ENCODE results near the gene LCP1. TPM values are rescaled to one million over a fixed set of nuclear protein-coding genes. Genes with fewer than 3 reads are reported as not detected.

The LCP1 gene
- polyA plus RNA-seq, 2 donors: 3.1 to 7.6 TPM

DNA sequence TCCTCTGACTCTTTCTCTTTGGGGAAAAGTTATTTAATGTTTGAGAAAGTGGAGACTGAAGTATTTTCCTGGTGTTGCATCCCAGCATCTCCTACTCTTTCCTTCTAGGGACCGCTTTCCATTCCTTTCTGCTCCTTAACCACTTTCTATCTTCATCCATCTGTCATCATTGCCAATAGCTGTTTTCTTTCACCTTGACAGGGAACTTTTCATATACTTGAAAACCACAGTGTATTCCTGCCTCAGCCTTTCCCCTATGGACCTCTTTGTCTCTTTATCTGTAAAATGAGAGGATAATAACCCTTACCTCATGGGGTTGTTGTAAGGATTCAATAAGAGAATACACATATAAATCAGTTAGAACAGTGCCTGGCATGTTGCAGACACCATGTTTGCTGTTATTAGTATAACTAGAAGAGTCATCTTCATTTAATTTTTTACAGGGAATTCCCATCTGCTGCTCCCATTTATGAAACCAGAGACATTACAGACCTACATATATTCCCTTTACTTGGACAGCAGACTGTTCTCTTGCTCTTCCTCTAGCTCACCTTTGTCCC, 31.8 kb downstream of the LCP1 start:
- Histone ChIP-seq H3K36me3 (ENCODE audit: control insufficient read depth in 2 of 2, insufficient read depth in 2 of 2, low read length in 1 of 2) (no peaks in the 10 kb centered on the region), H3K4me3 (ENCODE audit: low read depth in 1 of 2, low read length in 2 of 2) (no peak overlapping the region), H3K4me1 (ENCODE audit: control insufficient read depth in 2 of 2, insufficient read depth in 2 of 2, low read length in 1 of 2) (no peaks in the 10 kb centered on the region), H3K9me3 (ENCODE audit: control insufficient read depth in 2 of 2, insufficient read depth in 1 of 2, low read depth in 1 of 2, low read length in 1 of 2) (no peaks in the 10 kb centered on the region), H3K27me3 (ENCODE audit: control insufficient read depth in 1 of 2, insufficient read depth in 2 of 2, low read length in 2 of 2) (no peaks in the 10 kb centered on the region), H3K27ac (ENCODE audit: low read depth in 2 of 2, low read length in 1 of 2) (no peak overlapping the region)
- WGBS, 2 donors: 97 to 98% methylated on average over 1 of the region's 1 CpG

GRCh38 chr13:46149272-46150133, 32.5 kb downstream of the LCP1 start:
- Histone ChIP-seq H3K36me3 (ENCODE audit: control insufficient read depth in 2 of 2, insufficient read depth in 2 of 2, low read length in 1 of 2) (no peaks in the 10 kb centered on the region), H3K27ac (ENCODE audit: low read depth in 2 of 2, low read length in 1 of 2) (no peak overlapping the region), H3K27me3 (ENCODE audit: control insufficient read depth in 1 of 2, insufficient read depth in 2 of 2, low read length in 2 of 2) (no peaks in the 10 kb centered on the region), H3K9me3 (ENCODE audit: control insufficient read depth in 2 of 2, insufficient read depth in 1 of 2, low read depth in 1 of 2, low read length in 1 of 2) (no peaks in the 10 kb centered on the region), H3K4me1 (ENCODE audit: control insufficient read depth in 2 of 2, insufficient read depth in 2 of 2, low read length in 1 of 2) (no peaks in the 10 kb centered on the region), H3K4me3 (ENCODE audit: low read depth in 1 of 2, low read length in 2 of 2) (no peak overlapping the region)
- whole genome bisulfite sequencing, 2 donors: 71 to 76% methylated on average over 7 of the region's 7 CpGs

DNA sequence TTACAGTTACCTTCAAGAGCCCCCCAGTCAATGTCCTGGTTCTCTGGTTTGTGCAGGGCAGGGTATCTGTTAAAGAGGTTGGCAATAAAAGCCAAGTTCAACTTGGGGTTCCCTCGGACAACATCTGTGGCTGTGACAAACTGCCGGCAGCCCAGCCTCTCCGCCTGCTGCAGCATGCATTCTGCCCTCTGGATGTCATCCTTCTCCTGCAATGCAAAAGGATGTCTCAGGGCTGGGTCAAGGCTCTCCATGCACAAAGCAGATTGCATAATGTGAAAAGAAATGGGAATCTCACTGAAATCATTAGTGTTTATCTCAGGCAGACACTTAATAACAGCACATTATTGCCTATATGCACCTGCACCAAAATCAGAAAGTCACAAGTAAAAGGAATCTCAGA, 35.1 kb downstream of the LCP1 start:
- Histone ChIP-seq H3K36me3 (ENCODE audit: control insufficient read depth in 2 of 2, insufficient read depth in 2 of 2, low read length in 1 of 2) (no peaks in the 10 kb centered on the region), H3K4me1 (ENCODE audit: control insufficient read depth in 2 of 2, insufficient read depth in 2 of 2, low read length in 1 of 2) (no peaks in the 10 kb centered on the region), H3K4me3 (ENCODE audit: low read depth in 1 of 2, low read length in 2 of 2) (no peak overlapping the region), H3K27ac (ENCODE audit: low read depth in 2 of 2, low read length in 1 of 2) (no peak overlapping the region), H3K27me3 (ENCODE audit: control insufficient read depth in 1 of 2, insufficient read depth in 2 of 2, low read length in 2 of 2) (no peaks in the 10 kb centered on the region), H3K9me3 (ENCODE audit: control insufficient read depth in 2 of 2, insufficient read depth in 1 of 2, low read depth in 1 of 2, low read length in 1 of 2) (no peaks in the 10 kb centered on the region)
- WGBS, 2 donors: 34 to 55% methylated on average over 3 of the region's 3 CpGs

DNA sequence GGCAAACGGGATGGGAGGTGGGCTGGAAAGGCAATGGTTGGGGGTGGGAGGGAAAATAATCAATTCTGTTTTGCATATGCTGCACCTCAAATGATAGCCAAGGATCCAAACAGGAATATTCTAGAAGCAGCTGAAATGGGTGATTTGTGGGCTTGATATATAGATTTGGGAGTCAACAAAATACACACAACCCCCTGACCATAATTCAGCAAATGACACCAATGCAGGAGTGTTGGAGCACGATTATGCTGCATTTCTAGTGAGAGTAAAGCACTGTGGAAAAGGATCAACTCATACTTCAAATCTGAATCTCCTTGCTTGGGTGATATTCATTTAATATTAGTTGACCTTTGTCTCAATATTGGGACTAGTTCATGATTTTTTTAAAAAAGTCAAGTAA, 36.0 kb downstream of the LCP1 start:
- Histone ChIP-seq H3K9me3 (ENCODE audit: control insufficient read depth in 2 of 2, insufficient read depth in 1 of 2, low read depth in 1 of 2, low read length in 1 of 2) (no peaks in the 10 kb centered on the region), H3K4me3 (ENCODE audit: low read depth in 1 of 2, low read length in 2 of 2) (no peak overlapping the region), H3K27ac (ENCODE audit: low read depth in 2 of 2, low read length in 1 of 2) (no peak overlapping the region), H3K4me1 (ENCODE audit: control insufficient read depth in 2 of 2, insufficient read depth in 2 of 2, low read length in 1 of 2) (no peaks in the 10 kb centered on the region), H3K36me3 (ENCODE audit: control insufficient read depth in 2 of 2, insufficient read depth in 2 of 2, low read length in 1 of 2) (no peaks in the 10 kb centered on the region), H3K27me3 (ENCODE audit: control insufficient read depth in 1 of 2, insufficient read depth in 2 of 2, low read length in 2 of 2) (no peaks in the 10 kb centered on the region)
- WGBS, 2 donors: 63 to 67% methylated on average over 2 of the region's 2 CpGs

DNA sequence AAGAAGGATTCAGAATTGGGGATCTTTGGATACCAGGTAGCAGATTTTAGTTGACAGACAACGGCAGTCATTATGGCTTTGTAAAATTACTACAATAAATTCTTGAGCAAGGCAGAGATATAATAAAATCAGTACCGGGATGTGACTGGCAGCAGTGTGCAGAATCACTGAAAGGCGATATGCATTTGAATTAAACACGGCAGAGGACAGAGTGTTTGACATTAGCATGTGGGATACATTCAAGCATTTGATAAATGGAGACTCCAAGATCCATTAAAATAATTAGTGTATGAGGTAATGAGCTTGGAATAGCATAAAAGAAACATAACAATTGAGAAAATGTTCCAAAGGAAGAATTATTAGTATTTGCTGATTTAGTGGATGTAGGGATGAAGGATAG, 36.8 kb downstream of the LCP1 start:
- Histone ChIP-seq H3K9me3 (ENCODE audit: control insufficient read depth in 2 of 2, insufficient read depth in 1 of 2, low read depth in 1 of 2, low read length in 1 of 2) (no peaks in the 10 kb centered on the region), H3K27me3 (ENCODE audit: control insufficient read depth in 1 of 2, insufficient read depth in 2 of 2, low read length in 2 of 2) (no peaks in the 10 kb centered on the region), H3K4me3 (ENCODE audit: low read depth in 1 of 2, low read length in 2 of 2) (no peak overlapping the region), H3K4me1 (ENCODE audit: control insufficient read depth in 2 of 2, insufficient read depth in 2 of 2, low read length in 1 of 2) (no peaks in the 10 kb centered on the region), H3K36me3 (ENCODE audit: control insufficient read depth in 2 of 2, insufficient read depth in 2 of 2, low read length in 1 of 2) (no peaks in the 10 kb centered on the region), H3K27ac (ENCODE audit: low read depth in 2 of 2, low read length in 1 of 2) (no peak overlapping the region)
- WGBS, 2 donors: 73 to 80% methylated on average over 4 of the region's 4 CpGs

- Histone ChIP-seq H3K27ac (ENCODE audit: low read depth in 2 of 2, low read length in 1 of 2) (no peak overlapping the region), H3K36me3 (ENCODE audit: control insufficient read depth in 2 of 2, insufficient read depth in 2 of 2, low read length in 1 of 2) (no peaks in the 10 kb centered on the region), H3K4me1 (ENCODE audit: control insufficient read depth in 2 of 2, insufficient read depth in 2 of 2, low read length in 1 of 2) (no peaks in the 10 kb centered on the region), H3K9me3 (ENCODE audit: control insufficient read depth in 2 of 2, insufficient read depth in 1 of 2, low read depth in 1 of 2, low read length in 1 of 2) (no peaks in the 10 kb centered on the region), H3K27me3 (ENCODE audit: control insufficient read depth in 1 of 2, insufficient read depth in 2 of 2, low read length in 2 of 2) (no peaks in the 10 kb centered on the region), H3K4me3 (ENCODE audit: low read depth in 1 of 2, low read length in 2 of 2) (no peak overlapping the region)
- WGBS, 2 donors: 60 to 61% methylated on average over 4 of the region's 4 CpGs
These were observed 38.7 kb downstream of the LCP1 start for GRCh38 chr13:46143184-46143701.

DNA sequence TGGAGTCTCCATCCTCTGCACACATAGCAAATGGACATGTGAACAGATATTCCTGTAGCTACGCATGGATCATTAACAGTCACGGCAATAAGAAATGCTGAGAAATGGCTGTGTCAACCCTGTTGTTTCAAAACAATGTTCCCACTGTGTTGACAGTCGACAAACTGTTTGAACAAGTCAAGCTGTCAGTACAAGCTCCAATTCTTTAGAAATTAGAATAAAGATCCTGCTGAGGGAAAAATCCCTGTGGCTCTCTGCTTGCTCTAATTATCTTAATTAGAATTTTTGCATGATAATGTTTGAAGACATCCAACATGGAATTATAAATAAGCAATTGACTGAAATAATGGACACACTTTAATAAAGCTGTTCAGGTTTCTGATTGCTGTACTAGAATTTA, 39.2 kb downstream of the LCP1 start:
- Histone ChIP-seq H3K9me3 (ENCODE audit: control insufficient read depth in 2 of 2, insufficient read depth in 1 of 2, low read depth in 1 of 2, low read length in 1 of 2) (no peaks in the 10 kb centered on the region), H3K4me3 (ENCODE audit: low read depth in 1 of 2, low read length in 2 of 2) (no peak overlapping the region), H3K27me3 (ENCODE audit: control insufficient read depth in 1 of 2, insufficient read depth in 2 of 2, low read length in 2 of 2) (no peaks in the 10 kb centered on the region), H3K4me1 (ENCODE audit: control insufficient read depth in 2 of 2, insufficient read depth in 2 of 2, low read length in 1 of 2) (no peaks in the 10 kb centered on the region), H3K36me3 (ENCODE audit: control insufficient read depth in 2 of 2, insufficient read depth in 2 of 2, low read length in 1 of 2) (no peaks in the 10 kb centered on the region), H3K27ac (ENCODE audit: low read depth in 2 of 2, low read length in 1 of 2) (no peak overlapping the region)
- 54 to 59% methylated on average over 3 of the region's 3 CpGs for WGBS, 2 donors

GRCh38 chr13:46140044-46140443, 41.9 kb downstream of the LCP1 start:
- 66 to 78% methylated on average over 2 of the region's 2 CpGs for WGBS, 2 donors
- no peaks in the 10 kb centered on the region for H3K27me3 ChIP-seq (ENCODE audit: control insufficient read depth in 1 of 2, insufficient read depth in 2 of 2, low read length in 2 of 2)
- H3K27ac ChIP-seq (ENCODE audit: low read depth in 2 of 2, low read length in 1 of 2): no peak overlapping the region
- no peaks in the 10 kb centered on the region for H3K4me1 ChIP-seq (ENCODE audit: control insufficient read depth in 2 of 2, insufficient read depth in 2 of 2, low read length in 1 of 2)
- no peaks in the 10 kb centered on the region for H3K9me3 ChIP-seq (ENCODE audit: control insufficient read depth in 2 of 2, insufficient read depth in 1 of 2, low read depth in 1 of 2, low read length in 1 of 2)
- H3K4me3 ChIP-seq (ENCODE audit: low read depth in 1 of 2, low read length in 2 of 2): no peak overlapping the region
- H3K36me3 ChIP-seq (ENCODE audit: control insufficient read depth in 2 of 2, insufficient read depth in 2 of 2, low read length in 1 of 2): no peaks in the 10 kb centered on the region

DNA sequence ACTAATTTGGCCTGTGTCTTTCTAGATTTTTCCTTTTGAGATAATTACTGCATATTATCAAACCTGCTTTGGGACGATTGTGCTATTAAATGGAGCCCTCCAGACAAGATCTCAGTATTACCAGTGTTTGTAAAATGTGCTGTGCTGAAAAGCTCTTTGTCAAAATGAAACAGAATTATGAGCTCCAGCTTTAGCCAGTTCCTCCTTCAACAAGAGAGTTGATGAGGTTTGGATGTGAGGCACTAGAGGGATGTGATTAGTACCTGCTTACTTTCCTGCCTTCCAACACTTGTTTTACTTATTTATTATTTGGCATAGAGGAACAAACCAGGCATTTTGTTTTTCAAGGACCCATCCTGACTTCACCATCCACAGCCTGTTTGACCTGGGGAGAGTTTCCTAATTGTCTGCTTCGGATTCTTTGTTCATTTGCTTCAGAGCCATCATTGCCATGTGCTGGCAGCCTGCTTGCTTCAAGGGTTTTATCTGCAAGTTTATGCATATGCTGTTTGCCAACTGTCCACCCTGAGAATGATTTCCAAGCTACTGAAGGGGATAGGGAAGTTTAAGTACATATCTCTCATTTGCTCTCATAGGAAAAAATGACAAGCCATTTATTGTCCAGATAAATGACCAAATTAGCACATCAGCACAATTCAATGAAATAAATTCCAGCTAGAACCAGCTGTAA, 44.2 kb downstream of the LCP1 start:
- peaks cover 0 to 1% of the 10 kb centered on the region in 2 donors for H3K27me3 ChIP-seq (ENCODE audit: control insufficient read depth in 1 of 2, insufficient read depth in 2 of 2, low read length in 2 of 2)
- no peak overlapping the region for H3K4me3 ChIP-seq (ENCODE audit: low read depth in 1 of 2, low read length in 2 of 2)
- H3K4me1 ChIP-seq (ENCODE audit: control insufficient read depth in 2 of 2, insufficient read depth in 2 of 2, low read length in 1 of 2): no peaks in the 10 kb centered on the region
- H3K9me3 ChIP-seq (ENCODE audit: control insufficient read depth in 2 of 2, insufficient read depth in 1 of 2, low read depth in 1 of 2, low read length in 1 of 2): no peaks in the 10 kb centered on the region
- WGBS, 2 donors: 62 to 68% methylated on average over 2 of the region's 2 CpGs
- no peak overlapping the region for H3K27ac ChIP-seq (ENCODE audit: low read depth in 2 of 2, low read length in 1 of 2)
- no peaks in the 10 kb centered on the region for H3K36me3 ChIP-seq (ENCODE audit: control insufficient read depth in 2 of 2, insufficient read depth in 2 of 2, low read length in 1 of 2)
